Measurements from ENCODE around the gene BST2. TPM values are rescaled to one million over a fixed set of nuclear protein-coding genes. Genes with fewer than 3 reads are reported as not detected.

BST2 gene
- total RNA-seq, 5 donors from 2014 or later (not counting 1 experiment from before 2014, with no cell fraction given), result 43.9 to 62.0 (median 52.2) TPM

DNA sequence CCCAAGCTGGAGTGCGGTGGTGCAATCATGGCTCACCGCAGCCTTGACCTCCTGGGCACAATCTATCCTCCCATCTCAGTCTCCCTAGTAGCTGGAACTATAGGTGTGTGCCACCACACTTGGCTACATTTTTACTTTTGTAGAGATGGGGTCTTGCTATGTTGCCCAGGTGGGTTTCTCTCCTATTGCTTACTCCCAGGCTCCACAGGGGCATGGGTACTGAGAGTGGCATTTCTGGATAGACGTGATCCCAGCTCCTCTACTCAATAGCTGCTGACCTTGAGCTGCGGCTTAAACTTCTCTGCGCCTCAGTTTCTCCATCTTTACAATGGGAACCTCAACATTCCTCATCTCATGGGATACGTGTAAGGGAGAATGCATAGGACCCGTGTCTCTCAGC is 26.0 kb upstream of the BST2 start:
- DNase-seq (no peak), ATAC-seq (replicated peaks in 1 of 4) (no peak)
- H3K36me3 ChIP-seq (ENCODE audit: control insufficient read depth in 2 of 2, extremely low read depth in 1 of 2, insufficient read depth in 1 of 2, low read length in 1 of 2), result peaks cover 0 to 2% of the 10 kb centered on the region in 2 donors
- no peak overlapping the region for H3K27ac ChIP-seq (ENCODE audit: low read length)
- no peak overlapping the region for H3K4me3 Mint-ChIP-seq
- H3K9me3 ChIP-seq, result no peaks in the 10 kb centered on the region
- no peaks in the 10 kb centered on the region for H3K4me1 Mint-ChIP-seq
- 40% methylated on average over 1 of the region's 7 CpGs for WGBS (ENCODE audit: insufficient coverage)
- H3K27me3 ChIP-seq (replicated peaks in 1 of 2; ENCODE audit: control insufficient read depth in 2 of 2, extremely low read depth in 1 of 2, insufficient read depth in 2 of 2, low read length in 1 of 2), result no peaks in the 10 kb centered on the region
- H3K36me3 Mint-ChIP-seq, result peaks cover 3% of the 10 kb centered on the region
- H3K4me3 ChIP-seq (ENCODE audit: control insufficient read depth in 1 of 2, extremely low read depth in 1 of 2, low read length in 1 of 2), result no peak overlapping the region
- POLR2A ChIA-PET, result no interaction called here
- CTCF ChIA-PET, result no interaction called here
- no peak overlapping the region for H3K27ac Mint-ChIP-seq
- H3K27me3 Mint-ChIP-seq, result no peaks in the 10 kb centered on the region
- no peaks in the 10 kb centered on the region for H3K4me1 ChIP-seq (ENCODE audit: control insufficient read depth in 1 of 2, extremely low read depth in 1 of 2, insufficient read depth in 2 of 2, low read length in 2 of 2)
- no peaks in the 10 kb centered on the region for H3K9me3 Mint-ChIP-seq

DNA sequence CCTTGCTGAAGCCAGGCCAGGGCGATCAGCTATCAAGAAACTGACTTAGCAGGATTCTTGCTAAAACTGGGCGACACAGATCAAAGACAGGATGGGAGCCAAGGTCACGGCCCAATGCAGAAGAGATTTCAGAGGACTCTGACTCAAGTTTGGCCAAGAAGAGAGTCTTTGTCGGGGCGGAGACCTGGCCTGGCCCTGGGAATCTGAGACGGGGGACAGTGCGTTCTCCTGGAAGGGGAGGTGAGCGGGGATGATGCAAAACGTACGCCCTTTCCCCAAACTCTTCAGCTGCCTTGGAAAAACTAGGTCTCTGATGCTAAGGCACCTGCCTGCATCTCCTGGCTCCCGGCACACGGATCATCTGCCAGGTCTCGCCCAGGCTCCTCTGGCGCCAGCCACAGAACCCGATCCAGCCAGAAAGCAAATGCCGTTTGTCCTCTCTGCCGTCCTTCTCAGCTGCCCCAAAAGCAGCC is 24.2 kb upstream of the BST2 start:
- Mint-ChIP-seq H3K4me3 (no peak overlapping the region), H3K27me3 (no peaks in the 10 kb centered on the region), H3K4me1 (peaks cover 0 to 1% (median 1%) of the 10 kb centered on the region in 3 donors), H3K9me3 (no peaks in the 10 kb centered on the region), H3K36me3 (no peaks in the 10 kb centered on the region), H3K27ac (no peak overlapping the region)
- WGBS (ENCODE audit: insufficient coverage), result 96% methylated on average over 17 of the region's 17 CpGs
- DNase-seq, result no peak
- Histone ChIP-seq H3K4me3 (ENCODE audit: control insufficient read depth in 1 of 2, extremely low read depth in 1 of 2, low read length in 1 of 2) (no peak overlapping the region), H3K27me3 (replicated peaks in 1 of 2; ENCODE audit: control insufficient read depth in 2 of 2, extremely low read depth in 1 of 2, insufficient read depth in 2 of 2, low read length in 1 of 2) (no peaks in the 10 kb centered on the region), H3K9me3 (no peaks in the 10 kb centered on the region), H3K27ac (ENCODE audit: low read length) (no peak overlapping the region), H3K4me1 (ENCODE audit: control insufficient read depth in 1 of 2, extremely low read depth in 1 of 2, insufficient read depth in 2 of 2, low read length in 2 of 2) (peaks cover 0 to 3% of the 10 kb centered on the region in 2 experiments), H3K36me3 (ENCODE audit: control insufficient read depth in 2 of 2, extremely low read depth in 1 of 2, insufficient read depth in 1 of 2, low read length in 1 of 2) (no peaks in the 10 kb centered on the region)
- POLR2A ChIA-PET, result no interaction called here
- CTCF ChIA-PET, result interaction anchor here (0.7 to 0.9 kb wide), 3 partner anchors 9 to 293 kb away, joined by 3 to 5 read pairs (median 4); partner anchors contain the start of gene MVB12A (in 1 of the 2)
- ATAC-seq (replicated peaks in 1 of 4), result no peak

DNA sequence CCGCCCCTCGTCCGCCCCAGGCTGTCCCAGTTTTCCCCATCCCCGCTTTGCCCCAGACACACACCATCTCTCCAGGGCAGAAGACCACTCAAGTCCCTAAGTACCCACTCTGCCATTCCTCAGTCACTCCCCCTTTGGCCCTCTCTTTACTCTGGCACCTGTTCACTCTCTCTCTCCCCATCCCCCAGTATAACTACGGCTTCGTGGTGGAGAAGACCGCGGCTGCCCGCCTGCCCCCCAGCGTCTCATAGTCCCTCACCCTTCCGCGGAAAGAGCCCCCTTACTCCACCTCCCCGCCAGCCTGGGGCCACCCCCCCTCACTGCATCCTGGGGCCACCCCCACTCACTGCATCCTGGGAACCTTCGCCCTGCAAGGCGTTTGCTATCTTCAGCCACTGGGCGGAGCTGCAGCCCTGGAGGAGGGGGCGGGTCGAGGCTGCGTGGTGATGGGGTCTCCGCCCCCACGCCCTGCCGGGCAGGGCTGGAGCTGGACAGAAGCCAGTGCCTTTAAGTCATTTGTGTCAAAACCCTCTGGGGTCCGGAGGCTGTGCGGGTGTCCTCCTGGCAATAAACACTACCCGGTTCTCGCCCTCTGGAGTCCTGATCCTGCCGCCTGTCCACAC is 19.4 kb upstream of the BST2 start:
- Histone ChIP-seq H3K4me3 (ENCODE audit: control insufficient read depth in 1 of 2, extremely low read depth in 1 of 2, low read length in 1 of 2) (no peak overlapping the region), H3K27me3 (replicated peaks in 1 of 2; ENCODE audit: control insufficient read depth in 2 of 2, extremely low read depth in 1 of 2, insufficient read depth in 2 of 2, low read length in 1 of 2) (no peaks in the 10 kb centered on the region), H3K27ac (ENCODE audit: low read length) (no peak overlapping the region), H3K36me3 (ENCODE audit: control insufficient read depth in 2 of 2, extremely low read depth in 1 of 2, insufficient read depth in 1 of 2, low read length in 1 of 2) (peaks cover 0 to 3% of the 10 kb centered on the region in 2 donors), H3K9me3 (no peaks in the 10 kb centered on the region), H3K4me1 (ENCODE audit: control insufficient read depth in 1 of 2, extremely low read depth in 1 of 2, insufficient read depth in 2 of 2, low read length in 2 of 2) (peaks cover 3 to 16% of the 10 kb centered on the region in 2 experiments)
- no peak overlapping the region for H3K4me3 Mint-ChIP-seq
- ATAC-seq (replicated peaks in 1 of 4) (peak; percentile 39 to 63 (median 52)), DNase-seq (peak in 3 of 35 experiments; percentile 22 to 32 (median 31))
- CTCF ChIA-PET, result no interaction called here
- H3K9me3 Mint-ChIP-seq, result no peaks in the 10 kb centered on the region
- H3K4me1 Mint-ChIP-seq, result peaks cover 6 to 13% (median 8%) of the 10 kb centered on the region in 3 donors
- H3K27ac Mint-ChIP-seq, result no peak overlapping the region
- 45% methylated on average over 15 of the region's 27 CpGs for whole genome bisulfite sequencing (ENCODE audit: insufficient coverage)
- POLR2A ChIA-PET, result interaction anchor here in 1 of 2 donors (0.6 kb wide), 1 partner anchor 349 kb away, joined by 5 read pairs; no protein-coding TSS in a partner anchor
- H3K36me3 Mint-ChIP-seq, result peaks cover 4% of the 10 kb centered on the region
- H3K27me3 Mint-ChIP-seq, result no peaks in the 10 kb centered on the region

DNA sequence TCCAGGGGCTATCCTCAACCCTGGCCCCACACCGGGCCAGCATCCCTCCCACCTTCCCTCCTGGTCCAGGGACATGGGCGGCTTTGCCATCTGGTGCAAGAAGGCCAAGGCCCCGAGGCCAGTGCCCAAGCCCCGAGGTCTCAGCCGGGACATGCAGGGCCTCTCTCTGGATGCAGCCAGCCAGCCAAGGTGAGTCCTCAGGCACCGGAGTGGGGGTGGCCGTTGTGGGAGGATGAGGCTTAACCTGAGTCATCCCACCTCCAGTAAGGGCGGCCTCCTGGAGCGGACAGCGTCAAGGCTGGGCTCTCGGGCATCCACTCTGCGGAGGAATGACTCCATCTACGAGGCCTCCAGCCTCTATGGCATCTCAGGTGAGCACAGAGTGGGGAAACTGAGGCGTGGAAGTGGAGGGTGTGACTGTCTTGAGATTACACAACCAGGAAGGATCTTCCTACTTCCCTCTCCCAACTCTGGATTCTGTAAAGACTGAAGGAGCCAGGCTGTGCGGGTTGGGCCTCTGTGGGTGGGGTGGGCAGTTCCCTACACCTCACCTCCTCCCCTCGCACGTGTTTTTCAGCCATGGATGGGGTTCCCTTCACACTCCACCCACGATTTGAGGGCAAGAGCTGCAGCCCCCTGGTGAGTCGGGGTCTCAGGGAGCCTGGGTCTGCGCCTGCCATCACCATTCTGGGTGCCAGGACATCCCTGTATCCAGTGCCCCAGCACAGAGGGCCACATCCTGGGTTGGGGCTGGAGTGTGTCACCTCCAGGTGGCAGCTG is 18.2 kb upstream of the BST2 start:
- ATAC-seq (replicated peaks in 1 of 4), result no peak

DNA sequence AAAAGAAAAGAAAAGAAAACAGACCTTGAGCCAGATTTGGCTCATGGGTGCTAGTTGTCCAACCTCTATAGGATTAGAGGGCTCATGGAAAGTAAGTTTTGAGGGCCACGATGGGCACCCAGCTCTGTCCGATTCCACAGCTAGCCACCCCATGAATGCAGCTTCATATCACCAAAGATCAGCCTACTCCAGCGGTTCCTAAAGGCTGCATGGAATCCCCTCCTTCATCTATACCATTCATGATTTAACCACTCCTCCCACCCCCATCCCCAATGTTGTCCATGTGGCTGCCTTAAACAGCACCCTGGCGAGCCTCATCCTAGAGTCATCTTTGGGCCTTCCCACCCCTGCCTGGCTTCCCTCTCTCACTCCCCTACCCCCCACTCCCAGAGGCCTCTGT is 16.5 kb upstream of the BST2 start:
- H3K36me3 Mint-ChIP-seq, result peaks cover 5% of the 10 kb centered on the region
- H3K27me3 Mint-ChIP-seq, result no peaks in the 10 kb centered on the region
- Histone ChIP-seq H3K27me3 (replicated peaks in 1 of 2; ENCODE audit: control insufficient read depth in 2 of 2, extremely low read depth in 1 of 2, insufficient read depth in 2 of 2, low read length in 1 of 2) (no peaks in the 10 kb centered on the region), H3K9me3 (no peaks in the 10 kb centered on the region), H3K27ac (ENCODE audit: low read length) (no peak overlapping the region), H3K4me1 (ENCODE audit: control insufficient read depth in 1 of 2, extremely low read depth in 1 of 2, insufficient read depth in 2 of 2, low read length in 2 of 2) (peaks cover 7 to 24% of the 10 kb centered on the region in 2 experiments), H3K36me3 (ENCODE audit: control insufficient read depth in 2 of 2, extremely low read depth in 1 of 2, insufficient read depth in 1 of 2, low read length in 1 of 2) (peaks cover 0 to 3% of the 10 kb centered on the region in 2 donors), H3K4me3 (ENCODE audit: control insufficient read depth in 1 of 2, extremely low read depth in 1 of 2, low read length in 1 of 2) (no peak overlapping the region)
- H3K9me3 Mint-ChIP-seq, result no peaks in the 10 kb centered on the region
- CTCF ChIA-PET, result no interaction called here
- peak overlapping the region in 1 of 3 donors; percentile 93 for H3K4me3 Mint-ChIP-seq
- no peak for DNase-seq
- POLR2A ChIA-PET, result no interaction called here
- 100% methylated on average over 4 of the region's 4 CpGs for WGBS (ENCODE audit: insufficient coverage)
- no peak for ATAC-seq (replicated peaks in 1 of 4)
- peaks cover 16 to 20% (median 18%) of the 10 kb centered on the region in 3 donors for H3K4me1 Mint-ChIP-seq
- H3K27ac Mint-ChIP-seq, result no peak overlapping the region

More for the DNA sequence above, 18.2 kb upstream of the BST2 start:
- H3K27ac Mint-ChIP-seq, result no peak overlapping the region
- H3K9me3 ChIP-seq, result no peaks in the 10 kb centered on the region
- DNase-seq, result no peak
- no peaks in the 10 kb centered on the region for H3K27me3 ChIP-seq (replicated peaks in 1 of 2; ENCODE audit: control insufficient read depth in 2 of 2, extremely low read depth in 1 of 2, insufficient read depth in 2 of 2, low read length in 1 of 2)
- no peaks in the 10 kb centered on the region for H3K9me3 Mint-ChIP-seq
- no peak overlapping the region for H3K4me3 Mint-ChIP-seq
- H3K27me3 Mint-ChIP-seq, result no peaks in the 10 kb centered on the region
- ChIA-PET POLR2A (interaction anchor here in 1 of 2 donors (0.6 kb wide), 1 partner anchor 26 kb away, joined by 4 read pairs; no protein-coding TSS in a partner anchor), CTCF (no interaction called here)
- peaks cover 15 to 20% (median 18%) of the 10 kb centered on the region in 3 donors for H3K4me1 Mint-ChIP-seq
- 92% methylated on average over 6 of the region's 20 CpGs for WGBS (ENCODE audit: insufficient coverage)
- H3K4me1 ChIP-seq (ENCODE audit: control insufficient read depth in 1 of 2, extremely low read depth in 1 of 2, insufficient read depth in 2 of 2, low read length in 2 of 2), result peaks cover 7 to 24% of the 10 kb centered on the region in 2 experiments
- no peak overlapping the region for H3K27ac ChIP-seq (ENCODE audit: low read length)
- peaks cover 4% of the 10 kb centered on the region for H3K36me3 Mint-ChIP-seq
- no peak overlapping the region for H3K4me3 ChIP-seq (ENCODE audit: control insufficient read depth in 1 of 2, extremely low read depth in 1 of 2, low read length in 1 of 2)
- peaks cover 0 to 3% of the 10 kb centered on the region in 2 donors for H3K36me3 ChIP-seq (ENCODE audit: control insufficient read depth in 2 of 2, extremely low read depth in 1 of 2, insufficient read depth in 1 of 2, low read length in 1 of 2)

DNA sequence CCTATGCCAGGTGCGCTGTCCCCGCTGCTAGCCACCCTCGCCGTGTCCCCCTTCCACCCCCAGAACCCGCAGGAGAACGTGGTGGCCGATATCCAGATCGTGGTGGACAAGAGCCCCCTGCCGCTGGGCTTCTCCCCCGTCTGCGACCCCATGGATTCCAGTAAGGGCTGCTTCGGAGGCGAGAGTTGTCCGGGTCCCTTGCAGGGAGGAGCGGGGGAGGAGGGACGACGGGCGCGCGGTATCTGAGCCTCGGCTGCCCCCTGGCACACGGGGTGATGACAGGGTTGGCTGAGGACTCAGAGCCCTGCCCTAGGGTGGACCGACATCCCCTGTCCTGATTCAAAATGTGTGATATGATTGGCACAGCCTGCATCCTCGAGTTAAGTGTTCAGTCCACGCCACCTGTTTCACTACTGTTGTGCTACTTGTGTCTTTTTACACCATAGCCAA is 15.1 kb upstream of the BST2 start:
- POLR2A ChIA-PET, result interaction anchor here in 1 of 2 donors (0.7 kb wide), 1 partner anchor 834 kb away, joined by 4 read pairs; no protein-coding TSS in a partner anchor
- 7% methylated on average over 25 of the region's 25 CpGs for WGBS (ENCODE audit: insufficient coverage)

More for the DNA sequence above, 15.1 kb upstream of the BST2 start:
- H3K4me1 Mint-ChIP-seq, result peaks cover 17 to 20% (median 18%) of the 10 kb centered on the region in 3 donors
- Histone ChIP-seq H3K4me3 (ENCODE audit: control insufficient read depth in 1 of 2, extremely low read depth in 1 of 2, low read length in 1 of 2) (peak overlapping the region; percentile 80 to 82), H3K27me3 (replicated peaks in 1 of 2; ENCODE audit: control insufficient read depth in 2 of 2, extremely low read depth in 1 of 2, insufficient read depth in 2 of 2, low read length in 1 of 2) (no peaks in the 10 kb centered on the region), H3K36me3 (ENCODE audit: control insufficient read depth in 2 of 2, extremely low read depth in 1 of 2, insufficient read depth in 1 of 2, low read length in 1 of 2) (peaks cover 0 to 3% of the 10 kb centered on the region in 2 donors), H3K4me1 (ENCODE audit: control insufficient read depth in 1 of 2, extremely low read depth in 1 of 2, insufficient read depth in 2 of 2, low read length in 2 of 2) (peaks cover 7 to 24% of the 10 kb centered on the region in 2 experiments), H3K27ac (ENCODE audit: low read length) (peak overlapping the region; percentile 18), H3K9me3 (no peaks in the 10 kb centered on the region)
- no peaks in the 10 kb centered on the region for H3K27me3 Mint-ChIP-seq
- peak overlapping the region; percentile 87 to 93 (median 90) for H3K4me3 Mint-ChIP-seq
- H3K27ac Mint-ChIP-seq, result peak overlapping the region; percentile 39 to 55
- ATAC-seq (replicated peaks in 1 of 4) (peak in 1 of 4 experiments; percentile 7), DNase-seq (peak in 6 of 35 experiments; percentile 13 to 38 (median 21))
- CTCF ChIA-PET, result interaction anchor here (0.6 to 1.2 kb wide), 2 partner anchors 9 to 76 kb away, joined by 4 to 5 read pairs; no protein-coding TSS in a partner anchor
- H3K36me3 Mint-ChIP-seq, result peaks cover 8% of the 10 kb centered on the region
- no peaks in the 10 kb centered on the region for H3K9me3 Mint-ChIP-seq

Data from T-cell (primary cell).